Globus pallidus (tissue), 1 donor: Measurements from ENCODE around the gene EFCAB6.

Source experiments
- DNase-seq: peaks from one replicate; pipeline ENCODE4 v3.0.0-alpha.2; 2015; ENCODE audit warnings: low spot score

EFCAB6 gene

GRCh38 chr22:43505423-43505822 is 306.7 kb downstream of the EFCAB6 start:
- DNase-seq: no peak

- DNase-seq: no peak
These were observed 307.3 kb downstream of the EFCAB6 start for GRCh38 chr22:43504666-43505261.

- no peak for DNase-seq
These were observed 308.0 kb downstream of the EFCAB6 start for GRCh38 chr22:43504068-43504467.

GRCh38 chr22:43502306-43502874 is 309.7 kb downstream of the EFCAB6 start:
- no peak for DNase-seq

DNA sequence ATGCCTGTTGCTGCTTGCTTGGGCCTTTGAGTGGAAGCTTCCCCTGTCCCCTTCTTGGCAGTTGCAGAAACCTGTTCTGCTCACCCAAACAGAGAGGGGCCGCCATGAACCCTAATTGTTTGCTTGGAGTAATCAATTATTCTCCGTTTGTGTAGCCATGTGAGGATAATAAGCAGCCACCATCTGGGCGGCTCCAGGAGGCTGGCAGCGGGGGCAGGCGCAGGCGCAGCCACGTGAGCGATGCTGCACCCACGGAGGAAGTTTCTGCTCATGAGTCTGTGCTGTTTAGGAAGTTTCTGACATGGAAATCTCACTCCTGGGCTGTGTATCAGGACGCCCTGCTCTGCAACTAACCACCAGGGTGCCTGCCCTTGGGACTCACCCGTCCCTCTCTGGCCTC is 310.2 kb downstream of the EFCAB6 start:
- DNase-seq: no peak

DNA sequence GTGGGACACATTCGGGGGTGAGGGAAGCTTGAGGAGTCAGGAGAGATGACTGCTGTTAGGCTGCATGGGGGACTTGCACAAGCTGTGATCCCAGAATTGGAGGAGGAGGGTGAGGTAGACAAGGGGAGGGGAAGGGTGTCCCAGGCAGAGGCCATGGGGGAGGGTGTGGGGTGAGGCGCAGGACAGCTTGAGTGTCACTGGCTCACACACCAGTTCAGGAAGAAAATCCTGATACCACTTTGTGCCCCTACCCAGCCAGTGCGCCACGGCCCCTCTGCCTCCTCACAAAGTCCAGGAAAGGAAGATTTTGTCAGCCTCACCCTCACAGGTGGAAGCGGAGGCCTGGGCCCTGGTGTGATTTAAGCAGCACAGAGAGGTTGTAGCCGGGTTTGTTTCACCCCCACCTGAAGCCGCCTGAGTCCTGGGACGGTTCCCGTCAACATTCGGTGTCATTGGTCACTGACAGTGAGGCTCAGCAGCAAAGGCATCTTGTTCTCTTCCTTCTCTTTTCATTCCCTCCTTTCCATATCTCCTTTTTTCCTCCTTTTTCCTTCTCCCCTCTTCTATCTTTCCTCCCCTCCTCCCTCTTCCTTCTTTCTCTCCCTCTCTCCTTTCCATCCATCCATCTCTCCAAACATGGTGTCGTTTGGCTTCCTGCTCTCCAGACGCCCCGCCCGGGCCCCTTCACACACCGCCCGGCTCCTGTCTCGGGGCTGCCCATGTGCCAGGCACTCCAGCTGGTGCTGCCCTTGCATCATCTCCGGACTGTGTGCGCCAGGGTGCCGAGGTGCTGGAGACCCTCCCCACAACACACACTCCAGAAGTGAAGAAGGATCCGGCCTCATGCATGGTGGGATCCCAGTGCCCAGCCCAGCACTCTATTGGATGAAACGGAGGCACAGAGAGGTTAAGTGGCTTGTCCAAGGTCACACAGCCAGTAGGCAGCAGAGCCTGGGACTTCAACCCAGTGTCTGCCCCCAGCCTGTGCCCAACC is 311.0 kb downstream of the EFCAB6 start:
- DNase-seq: no peak

- DNase-seq: no peak
These were observed 313.2 kb downstream of the EFCAB6 start for GRCh38 chr22:43498856-43499253.

GRCh38 chr22:43497956-43498855 is 313.9 kb downstream of the EFCAB6 start:
- no peak for DNase-seq

- DNase-seq: no peak
These were observed 318.8 kb downstream of the EFCAB6 start for GRCh38 chr22:43493297-43493696.

DNA sequence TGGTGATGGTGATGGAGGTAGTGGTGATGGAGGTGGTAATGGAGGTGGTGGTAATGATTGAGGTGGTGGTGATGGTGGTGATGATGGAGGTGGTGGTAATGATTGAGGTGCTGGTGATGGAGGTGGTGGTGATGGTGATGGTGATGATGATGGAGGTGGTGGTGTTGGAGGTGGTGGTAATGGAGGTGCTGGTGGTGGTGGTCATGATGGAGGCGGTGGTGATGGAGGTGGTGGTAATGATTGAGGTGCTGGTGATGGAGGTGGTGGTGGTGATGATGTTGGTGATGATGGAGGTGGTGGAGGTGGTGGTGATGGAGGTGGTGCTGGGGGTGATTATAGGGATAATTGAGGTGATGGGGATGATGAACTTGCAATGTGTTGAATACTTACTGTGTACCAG is 320.4 kb downstream of the EFCAB6 start:
- no peak for DNase-seq

- DNase-seq: no peak
These were observed 320.9 kb downstream of the EFCAB6 start for GRCh38 chr22:43491177-43491576.

DNA sequence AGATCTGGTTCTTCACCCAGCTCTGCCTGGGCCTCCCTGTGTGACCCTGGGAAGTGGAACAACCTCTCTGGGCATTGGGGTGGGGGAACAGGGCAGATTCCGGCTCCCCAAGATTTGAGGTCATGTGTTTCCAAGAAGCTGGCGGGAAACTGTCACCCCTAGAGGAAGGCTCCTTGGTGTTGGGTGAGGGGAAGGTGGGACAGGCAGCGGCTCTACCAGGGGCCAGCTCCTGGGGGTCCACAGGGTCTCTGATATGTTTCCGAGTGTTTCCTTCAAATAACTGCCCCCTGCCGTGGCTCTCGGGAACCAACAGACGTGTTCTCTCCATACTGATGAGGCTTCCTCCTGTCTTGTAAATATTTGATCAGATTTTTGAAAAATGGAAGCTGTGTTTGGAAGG is 321.8 kb downstream of the EFCAB6 start:
- no peak for DNase-seq

- DNase-seq: no peak
These were observed 323.2 kb downstream of the EFCAB6 start for GRCh38 chr22:43488937-43489336.

- no peak for DNase-seq
These were observed 323.9 kb downstream of the EFCAB6 start for GRCh38 chr22:43488031-43488866.

GRCh38 chr22:43487311-43488030 is 324.6 kb downstream of the EFCAB6 start:
- no peak for DNase-seq

DNA sequence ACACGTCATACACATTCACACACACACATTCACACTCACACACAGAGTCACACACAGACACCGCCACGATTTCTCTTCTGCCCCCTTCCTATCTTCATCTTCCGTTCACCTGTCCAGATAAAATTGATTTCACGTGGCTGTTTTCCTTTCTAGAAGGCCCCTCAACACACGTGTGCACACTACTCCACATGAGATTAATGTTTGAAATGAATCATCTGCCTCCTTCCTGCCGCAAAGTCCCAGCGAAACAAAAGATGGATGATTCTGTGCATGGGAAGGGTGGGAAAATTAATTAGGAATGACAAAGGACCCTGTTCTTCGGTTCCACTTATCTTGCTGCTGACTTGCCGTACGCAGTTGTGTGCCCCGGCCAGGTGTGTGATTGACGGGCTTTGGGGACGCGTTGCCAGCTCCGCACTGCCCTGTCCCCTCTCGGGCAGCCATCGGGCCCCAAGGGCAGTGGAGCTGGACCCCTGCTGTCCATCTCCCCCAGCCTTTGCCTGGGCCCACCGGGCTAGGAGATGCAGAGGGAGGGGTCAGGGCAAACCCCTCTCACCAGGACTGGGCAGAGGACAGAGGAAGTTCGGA is 326.5 kb downstream of the EFCAB6 start:
- no peak for DNase-seq

- no peak for DNase-seq
These were observed 327.9 kb downstream of the EFCAB6 start for GRCh38 chr22:43484227-43484626.

- no peak for DNase-seq
These were observed 328.4 kb downstream of the EFCAB6 start for GRCh38 chr22:43483669-43484068.

- no peak for DNase-seq
These were observed 328.8 kb downstream of the EFCAB6 start for GRCh38 chr22:43483266-43483665.

- no peak for DNase-seq
These were observed 329.8 kb downstream of the EFCAB6 start for GRCh38 chr22:43482318-43482625.
